Hippocampal formation (tissue), 2 donors: ENCODE data around the gene SEC14L6.
A peak's percentile ranks its signal among the peaks of the same experiment; 100 is the strongest.

Source experiments
- DNase-seq, 2 donors: peaks; one replicate each; lab custom pipeline; 2025; lab: John Stamatoyannopoulos, UW

The SEC14L6 gene

GRCh38 chr22:30495041-30495784, 51.3 kb downstream of the SEC14L6 start:
- DNase-seq, result no peak

DNA sequence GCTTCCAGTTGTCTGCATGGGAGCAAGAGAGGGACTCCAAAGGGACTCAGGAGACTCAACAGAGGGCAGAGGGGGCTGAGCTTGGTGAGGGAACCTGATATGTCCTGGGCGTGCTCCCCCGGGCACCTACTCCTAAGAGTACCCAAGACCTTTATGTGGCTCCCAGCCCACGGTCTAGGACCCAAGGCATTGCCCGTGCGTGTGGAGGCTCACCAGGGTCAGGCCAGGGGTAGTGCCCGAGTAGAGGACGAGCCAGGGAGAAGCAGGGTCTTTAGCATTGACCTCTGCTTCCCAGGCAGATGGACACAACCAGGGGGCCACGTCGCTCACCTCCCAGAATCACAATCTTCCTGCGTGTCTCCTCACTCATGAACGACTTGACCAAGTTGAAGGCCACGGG, 54.4 kb downstream of the SEC14L6 start:
- no peak for DNase-seq

- DNase-seq, result no peak
Measured at GRCh38 chr22:30491381-30491780, 55.2 kb downstream of the SEC14L6 start.

DNA sequence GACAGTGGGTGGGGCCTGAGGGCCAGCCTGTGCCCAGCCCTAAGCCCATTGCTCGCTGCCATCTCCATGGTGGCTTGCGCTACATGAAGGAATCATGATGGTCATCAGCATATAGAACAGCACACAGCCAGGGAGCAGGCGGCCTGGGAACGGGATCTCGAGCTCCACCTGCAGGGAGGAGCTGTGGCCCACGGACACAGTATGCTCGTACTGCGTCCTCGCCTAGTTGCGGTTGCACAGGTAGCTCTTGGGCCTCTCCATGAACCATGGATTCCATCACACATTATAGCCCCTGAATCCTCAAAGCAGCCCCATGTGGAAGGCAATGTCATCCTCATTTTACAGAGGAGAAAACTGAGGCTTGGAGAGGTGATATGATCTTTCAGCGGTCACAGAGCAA, 56.1 kb downstream of the SEC14L6 start:
- DNase-seq, result no peak

DNA sequence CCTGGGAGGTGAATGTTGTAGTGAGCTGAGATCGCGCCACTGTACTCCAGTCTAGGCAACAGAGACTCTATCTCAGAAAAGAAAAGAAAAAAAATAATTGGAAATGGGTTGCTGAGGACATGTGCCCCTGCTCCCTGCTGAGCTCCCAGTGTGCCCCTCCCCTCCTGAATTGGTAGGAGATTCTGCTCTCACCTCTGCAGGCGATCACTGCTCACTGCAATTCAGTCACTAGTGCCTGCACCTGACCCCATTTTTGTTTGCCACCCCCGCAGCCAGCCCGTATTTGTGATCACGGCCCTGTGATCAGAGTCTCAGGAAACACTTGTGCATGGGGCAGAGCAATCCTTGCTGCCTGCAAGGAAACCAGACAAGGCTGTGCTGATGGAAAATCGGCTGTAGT, 58.4 kb downstream of the SEC14L6 start:
- no peak for DNase-seq

DNA sequence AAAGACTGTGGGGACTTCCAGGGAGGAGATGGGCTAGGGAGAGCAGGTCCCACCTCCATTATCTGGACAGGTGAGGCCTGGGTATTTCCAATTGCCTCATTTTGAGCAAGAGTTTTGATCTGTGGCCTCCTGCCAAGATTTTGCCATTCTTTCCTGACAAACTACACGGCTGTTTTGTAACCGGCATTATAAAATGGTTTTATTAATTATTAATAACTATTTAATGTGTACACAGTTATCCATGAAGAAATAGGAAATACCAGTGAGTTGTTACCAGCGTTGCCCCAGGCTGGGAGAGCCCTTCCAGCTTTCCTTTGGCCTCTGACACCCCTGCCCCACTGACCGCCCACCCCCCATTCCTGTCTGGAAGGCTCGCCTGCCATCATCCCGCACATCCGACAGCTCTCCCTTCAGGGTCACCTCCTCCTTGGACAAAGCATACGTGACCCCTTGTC, 59.9 kb downstream of the SEC14L6 start:
- no peak for DNase-seq

DNA sequence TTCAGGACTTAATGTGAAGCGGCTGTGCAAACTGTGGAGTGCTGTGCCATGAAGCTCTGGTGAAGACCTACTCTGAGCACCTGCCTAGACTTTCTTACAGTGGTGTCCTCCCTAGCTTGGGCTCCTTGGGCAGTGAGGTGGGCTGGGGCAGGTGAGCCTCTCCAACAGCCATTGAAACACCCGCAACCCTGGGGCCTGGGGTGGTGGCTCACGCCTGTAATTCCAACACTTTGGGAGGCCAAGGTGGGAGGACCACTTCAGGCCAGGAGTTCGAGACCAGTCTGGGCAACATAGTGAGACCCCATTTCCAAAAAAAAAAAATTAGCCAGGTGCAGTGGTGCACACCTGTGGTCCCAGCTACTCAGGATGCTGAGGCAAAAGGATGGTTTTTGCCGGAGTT, 60.4 kb downstream of the SEC14L6 start:
- no peak for DNase-seq

DNA sequence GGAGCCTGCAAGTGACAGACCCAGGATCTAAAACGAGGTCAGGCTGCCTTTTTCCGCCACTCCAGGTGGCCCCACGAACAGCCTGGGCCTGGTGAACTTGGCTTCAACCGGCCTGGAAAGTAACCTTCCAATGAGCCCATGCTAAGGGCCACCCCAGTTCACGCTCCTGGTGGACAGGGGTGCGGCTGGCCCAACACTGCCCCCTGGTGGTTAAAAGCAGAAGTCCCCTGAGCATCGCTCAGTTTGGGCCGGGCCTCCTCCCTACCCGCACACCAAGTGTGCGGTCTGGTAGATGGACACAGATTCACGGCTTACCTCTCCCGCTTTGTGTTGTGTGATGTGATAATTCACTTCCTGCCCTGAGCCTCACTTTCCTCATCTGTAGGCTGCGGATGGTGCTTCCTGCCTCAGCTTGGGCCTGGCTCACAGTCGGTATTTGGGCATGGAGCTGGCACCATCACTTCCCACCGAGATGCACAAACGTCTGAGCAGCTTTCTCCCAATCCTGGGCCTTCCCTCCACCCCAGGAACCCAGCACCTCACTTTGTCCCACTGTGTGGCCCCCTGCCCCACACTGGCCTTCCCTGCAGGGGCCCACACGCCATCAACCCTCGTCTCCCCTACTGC, 61.1 kb downstream of the SEC14L6 start:
- peak; percentile 7 to 60 for DNase-seq

DNA sequence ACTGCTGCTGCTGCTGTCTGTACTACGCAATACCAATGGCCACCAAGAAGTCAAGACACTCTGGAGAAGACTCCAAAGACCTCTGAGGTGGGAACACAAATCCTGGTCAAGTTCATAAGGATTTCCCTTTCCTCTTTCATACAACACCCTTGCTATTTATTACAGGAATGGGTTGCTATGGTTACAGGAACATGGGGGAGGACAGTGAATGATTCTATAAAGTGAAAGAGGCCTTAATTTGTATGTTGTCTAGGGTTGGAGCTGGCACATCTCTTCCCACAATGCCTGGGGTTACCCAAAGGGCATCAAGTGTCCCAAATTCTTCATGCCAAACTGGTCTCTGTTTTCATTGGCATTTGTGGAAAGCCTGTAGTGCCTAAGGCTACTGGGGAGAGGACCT, 63.4 kb downstream of the SEC14L6 start:
- no peak for DNase-seq

GRCh38 chr22:30481711-30482110, 64.8 kb downstream of the SEC14L6 start:
- no peak for DNase-seq

- DNase-seq, result no peak
Measured at GRCh38 chr22:30479981-30480380, 66.6 kb downstream of the SEC14L6 start.

GRCh38 chr22:30474683-30475424, 71.7 kb downstream of the SEC14L6 start:
- no peak for DNase-seq

DNA sequence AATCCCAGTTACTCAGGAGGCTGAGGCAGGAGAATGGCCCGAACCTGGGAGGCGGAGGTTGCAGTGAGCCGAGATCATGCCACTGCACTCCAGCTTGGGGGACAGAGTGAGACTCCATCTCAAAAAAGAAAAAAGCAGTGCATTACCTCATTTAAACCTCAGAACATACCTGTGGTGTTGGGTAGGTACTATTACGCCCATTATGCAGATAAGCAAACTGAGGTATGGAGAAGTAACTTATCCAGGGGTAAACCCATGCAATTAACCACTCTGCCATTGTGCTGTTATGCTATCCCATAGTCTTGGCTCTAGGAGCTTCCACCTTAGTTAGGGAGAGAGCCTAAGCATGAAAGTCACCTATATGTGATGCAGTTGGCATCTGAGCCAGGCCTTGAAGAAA, 72.4 kb downstream of the SEC14L6 start:
- DNase-seq, result no peak

- DNase-seq, result no peak
Measured at GRCh38 chr22:30472994-30473720, 73.4 kb downstream of the SEC14L6 start.
